Stimulated activated CD8-positive, alpha-beta memory T cell treated with anti-CD3 and anti-CD28 coated beads, Interleukin-4, amount 100 ng/mL, for 24 hours (primary cell): Measurements from ENCODE around the gene FAM20B.
"Not testable (repeated sequence)": the region's sequence is repeated elsewhere in the genome, so short reads cannot be mapped to it uniquely, and the experiment has no call there.

Experiments used
- DNase-seq: peaks from one replicate; pipeline ENCODE4 v3.0.0-alpha.2; 2020; ENCODE audit warnings: low read depth

Gene FAM20B

GRCh38 chr1:179025125-179025974 is at the start of gene FAM20B:
Gene FAM20B, plus strand, starts transcription at chr1:179025894. Its CDS starts 17,954 bp downstream, at chr1:179043848.
- peak; percentile 92 for DNase-seq

- no peak for DNase-seq
Measured at GRCh38 chr1:178976541-178976940, 49.2 kb upstream of the FAM20B start.

GRCh38 chr1:178986204-178986603 is 39.5 kb upstream of the FAM20B start:
- DNase-seq, result no peak

- DNase-seq, result not testable (repeated sequence)
Measured at GRCh38 chr1:178988198-178988597, 37.5 kb upstream of the FAM20B start.

GRCh38 chr1:178993559-178993958 is 32.1 kb upstream of the FAM20B start:
- DNase-seq, result no peak

GRCh38 chr1:178997428-178997827 is 28.3 kb upstream of the FAM20B start:
- no peak for DNase-seq

- no peak for DNase-seq
Measured at GRCh38 chr1:178998295-178998694, 27.4 kb upstream of the FAM20B start.

- DNase-seq, result no peak
Measured at GRCh38 chr1:178999061-178999460, 26.6 kb upstream of the FAM20B start.

GRCh38 chr1:179001451-179001850 is 24.2 kb upstream of the FAM20B start:
- no peak for DNase-seq

- DNase-seq, result not testable (repeated sequence)
Measured at GRCh38 chr1:179002064-179002463, 23.6 kb upstream of the FAM20B start.

GRCh38 chr1:179002552-179003345 is 22.9 kb upstream of the FAM20B start:
- peak; percentile 65 for DNase-seq

GRCh38 chr1:179003512-179004066 is 22.1 kb upstream of the FAM20B start:
- DNase-seq, result no peak

GRCh38 chr1:179007233-179007632 is 18.5 kb upstream of the FAM20B start:
- DNase-seq, result no peak

- no peak for DNase-seq
Measured at GRCh38 chr1:179010671-179011070, 15.0 kb upstream of the FAM20B start.

- no peak for DNase-seq
Measured at GRCh38 chr1:179012038-179012437, 13.7 kb upstream of the FAM20B start.

GRCh38 chr1:179014123-179014522 is 11.6 kb upstream of the FAM20B start:
- no peak for DNase-seq

GRCh38 chr1:179015396-179015795 is 10.3 kb upstream of the FAM20B start:
- DNase-seq, result no peak

- no peak for DNase-seq
Measured at GRCh38 chr1:179016706-179017382, 8.8 kb upstream of the FAM20B start.

- DNase-seq, result no peak
Measured at GRCh38 chr1:179017383-179018326, 8.0 kb upstream of the FAM20B start.

GRCh38 chr1:179021873-179022272 is 3.8 kb upstream of the FAM20B start:
- no peak for DNase-seq
